Type B pancreatic cell (in vitro differentiated cells): ENCODE measurements around the gene APC. TPM values are rescaled to one million over a fixed set of nuclear protein-coding genes. Genes with fewer than 3 reads are reported as not detected.
A peak's percentile ranks its signal among the peaks of the same experiment; 100 is the strongest.

ENCODE experiments used
- DNase-seq: peaks from one replicate; pipeline ENCODE4 v3.0.0; 2021; ENCODE audit warnings: mixed read lengths; ENCODE audit not compliant: unreplicated experiment; ENCODE audit errors: extremely low spot score
- H3K27ac Mint-ChIP-seq: 2 replicates; pipeline ENCODE4 v1.8.0; 2021; ENCODE audit warnings: mild to moderate bottlenecking, mixed read lengths
- H3K27me3 Mint-ChIP-seq: 2 replicates; pipeline ENCODE4 v1.8.0; 2021; ENCODE audit warnings: mixed read lengths
- H3K36me3 Mint-ChIP-seq: 2 replicates; pipeline ENCODE4 v1.8.0; 2021; ENCODE audit warnings: mixed read lengths
- H3K4me1 Mint-ChIP-seq: one replicate; pipeline ENCODE4 v1.8.0; 2021; ENCODE audit warnings: mixed read lengths; ENCODE audit not compliant: unreplicated experiment
- H3K4me3 Mint-ChIP-seq: 2 replicates; pipeline ENCODE4 v1.8.0; 2021; ENCODE audit warnings: mild to moderate bottlenecking, mixed read lengths
- H3K9me3 Mint-ChIP-seq: 2 replicates; pipeline ENCODE4 v1.8.0; 2021; ENCODE audit warnings: mixed read lengths
- total RNA-seq: library from RNA; stranded (reverse); gene quantifications from 2 replicates; pipeline ENCODE4 v1.2.1, GENCODE V29; 2021; ENCODE audit warnings: low replicate concordance
- TF ChIP-seq, protein P1 (sequence below): fragments of 200-600 bp; sonication (generic); conservative IDR thresholded peaks from 2 replicates; pipeline ENCODE4 v1.5.0; 2021; ENCODE audit warnings: antibody characterized with exemption, mild to moderate bottlenecking

Gene APC
- total RNA-seq, 1 donor from 2014 or later = 47.7 TPM

DNA sequence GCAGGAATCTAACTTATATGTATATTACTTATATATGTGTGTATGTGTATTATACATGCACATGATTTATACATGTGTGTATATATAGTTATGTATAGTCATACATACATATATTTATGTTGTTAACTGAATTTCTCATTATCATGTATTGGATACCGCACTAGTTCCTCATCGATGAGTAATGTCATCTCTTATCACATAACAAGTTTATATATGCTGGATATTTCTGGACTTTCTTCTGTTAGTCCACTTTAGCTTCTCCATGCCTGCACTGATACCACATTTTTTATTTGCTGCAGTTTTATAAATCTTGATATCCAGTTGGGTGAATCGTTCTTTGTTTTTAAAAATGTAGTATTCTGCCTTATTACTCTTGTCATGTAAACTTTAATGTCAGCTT is 50.2 kb downstream of the APC start:
- Mint-ChIP-seq H3K36me3 (peaks cover 9% of the 10 kb centered on the region), H3K4me1 (no peaks in the 10 kb centered on the region), H3K4me3 (no peak overlapping the region), H3K27me3 (no peaks in the 10 kb centered on the region), H3K9me3 (no peaks in the 10 kb centered on the region), H3K27ac (no peak overlapping the region)
- DNase-seq = no peak
- TF ChIP-seq, protein P1, sequence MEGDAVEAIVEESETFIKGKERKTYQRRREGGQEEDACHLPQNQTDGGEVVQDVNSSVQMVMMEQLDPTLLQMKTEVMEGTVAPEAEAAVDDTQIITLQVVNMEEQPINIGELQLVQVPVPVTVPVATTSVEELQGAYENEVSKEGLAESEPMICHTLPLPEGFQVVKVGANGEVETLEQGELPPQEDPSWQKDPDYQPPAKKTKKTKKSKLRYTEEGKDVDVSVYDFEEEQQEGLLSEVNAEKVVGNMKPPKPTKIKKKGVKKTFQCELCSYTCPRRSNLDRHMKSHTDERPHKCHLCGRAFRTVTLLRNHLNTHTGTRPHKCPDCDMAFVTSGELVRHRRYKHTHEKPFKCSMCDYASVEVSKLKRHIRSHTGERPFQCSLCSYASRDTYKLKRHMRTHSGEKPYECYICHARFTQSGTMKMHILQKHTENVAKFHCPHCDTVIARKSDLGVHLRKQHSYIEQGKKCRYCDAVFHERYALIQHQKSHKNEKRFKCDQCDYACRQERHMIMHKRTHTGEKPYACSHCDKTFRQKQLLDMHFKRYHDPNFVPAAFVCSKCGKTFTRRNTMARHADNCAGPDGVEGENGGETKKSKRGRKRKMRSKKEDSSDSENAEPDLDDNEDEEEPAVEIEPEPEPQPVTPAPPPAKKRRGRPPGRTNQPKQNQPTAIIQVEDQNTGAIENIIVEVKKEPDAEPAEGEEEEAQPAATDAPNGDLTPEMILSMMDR = no peak

DNA sequence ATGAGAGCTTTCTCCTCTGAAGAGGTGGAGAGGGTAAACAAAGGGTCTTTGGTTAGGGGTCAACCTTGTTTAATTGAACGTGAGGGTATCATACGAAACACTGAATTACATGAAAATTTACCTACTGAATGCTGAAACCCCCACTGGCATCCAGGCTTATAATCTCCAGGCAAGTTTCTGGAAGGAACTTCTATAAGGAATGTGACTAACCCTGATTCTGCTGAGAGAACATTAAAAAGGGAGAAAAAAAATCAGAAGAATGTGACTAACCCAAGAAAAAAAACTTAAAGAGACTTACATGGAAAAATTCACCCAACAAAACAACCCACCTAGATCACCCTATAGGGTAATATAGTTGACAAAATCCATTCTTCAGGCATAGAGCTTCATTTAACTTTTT is 55.5 kb downstream of the APC start:
- peak overlapping the region; percentile 68 for H3K27ac Mint-ChIP-seq
- no peaks in the 10 kb centered on the region for H3K27me3 Mint-ChIP-seq
- H3K4me3 Mint-ChIP-seq = peak overlapping the region; percentile 9
- DNase-seq = no peak
- TF ChIP-seq, protein P1 = no peak
- H3K4me1 Mint-ChIP-seq = peaks cover 6% of the 10 kb centered on the region
- no peaks in the 10 kb centered on the region for H3K9me3 Mint-ChIP-seq
- peaks cover 24% of the 10 kb centered on the region for H3K36me3 Mint-ChIP-seq

DNA sequence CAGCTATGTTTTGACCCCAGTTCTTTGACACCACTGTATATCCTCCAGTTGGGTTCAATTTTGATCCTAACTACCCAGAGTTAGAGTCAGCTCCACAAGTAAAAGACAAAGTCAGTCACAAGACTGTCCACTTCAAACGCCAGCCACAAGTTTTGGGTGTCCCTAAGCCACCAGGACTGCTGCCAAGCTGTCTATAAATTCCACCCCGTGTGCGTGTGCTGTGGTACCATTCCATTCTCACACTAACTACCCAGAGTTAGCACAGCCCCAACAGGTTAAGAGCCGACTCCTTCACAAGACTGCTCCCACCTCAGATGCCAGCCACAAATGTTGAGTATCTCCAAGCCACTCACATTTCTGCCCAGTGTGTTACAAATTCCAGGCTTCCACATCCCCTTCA is 56.7 kb downstream of the APC start:
- Mint-ChIP-seq H3K27ac (no peak overlapping the region), H3K27me3 (no peaks in the 10 kb centered on the region), H3K4me1 (peaks cover 6% of the 10 kb centered on the region), H3K4me3 (no peak overlapping the region), H3K9me3 (no peaks in the 10 kb centered on the region), H3K36me3 (peaks cover 28% of the 10 kb centered on the region)
- TF ChIP-seq, protein P1 = no peak
- DNase-seq = no peak

DNA sequence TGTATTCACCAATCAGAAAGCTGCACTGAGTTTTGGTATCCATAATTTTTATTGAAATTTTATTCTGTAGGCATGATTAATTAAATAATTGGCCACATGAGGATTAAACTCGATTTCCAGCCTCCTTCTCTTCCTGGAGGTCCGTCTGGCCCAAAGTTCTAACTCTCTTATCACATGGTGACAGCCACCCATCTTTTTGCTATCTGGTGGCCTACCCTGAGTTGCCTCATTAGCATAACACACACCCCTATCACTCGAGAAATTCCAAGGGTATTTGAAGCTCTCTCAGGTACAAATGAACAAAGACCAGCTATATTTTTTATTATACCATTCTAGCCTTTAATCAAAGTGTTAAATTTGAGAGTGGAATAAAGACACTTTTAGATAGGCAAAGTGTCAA is 57.7 kb downstream of the APC start:
- Mint-ChIP-seq H3K27ac (no peak overlapping the region), H3K4me3 (no peak overlapping the region), H3K9me3 (no peaks in the 10 kb centered on the region), H3K27me3 (no peaks in the 10 kb centered on the region), H3K4me1 (peaks cover 6% of the 10 kb centered on the region), H3K36me3 (peaks cover 28% of the 10 kb centered on the region)
- DNase-seq = no peak
- TF ChIP-seq, protein P1 = no peak

DNA sequence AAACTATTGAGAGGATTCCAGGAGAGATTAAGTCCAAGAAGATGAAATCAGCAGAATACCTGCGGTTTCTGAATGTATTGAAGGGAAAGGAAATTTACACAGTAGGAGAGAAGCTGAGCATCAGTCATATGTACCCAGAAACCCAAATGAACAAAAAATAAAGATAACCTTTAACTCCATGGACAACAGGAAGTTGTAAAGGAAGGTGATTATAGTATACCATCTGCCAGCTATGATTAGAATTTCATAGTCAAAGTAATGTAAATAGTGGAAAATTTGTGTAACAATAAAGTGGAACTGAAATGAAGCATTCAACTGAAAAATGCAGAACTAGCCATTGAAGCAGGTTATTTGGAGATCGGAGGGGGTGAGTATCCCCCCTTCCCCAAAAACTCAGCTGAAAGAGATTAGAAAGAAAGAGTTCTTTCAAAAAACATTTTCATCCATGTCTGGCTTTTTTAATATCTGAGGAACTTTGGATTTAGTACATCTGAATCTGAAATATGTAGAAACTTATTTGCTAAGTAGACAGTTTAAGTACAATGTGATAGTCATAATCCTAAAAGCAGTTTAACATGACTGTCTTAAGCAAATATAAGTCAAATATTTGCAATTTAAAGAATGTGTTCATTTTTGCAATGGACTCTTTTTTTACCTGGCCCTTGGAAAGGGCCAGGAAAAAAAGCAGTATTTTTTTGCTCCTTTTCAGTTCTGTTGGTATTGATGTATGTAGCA is 58.4 kb downstream of the APC start:
- no peak for DNase-seq
- peaks cover 6% of the 10 kb centered on the region for H3K4me1 Mint-ChIP-seq
- no peaks in the 10 kb centered on the region for H3K27me3 Mint-ChIP-seq
- TF ChIP-seq, protein P1 = no peak
- peaks cover 28% of the 10 kb centered on the region for H3K36me3 Mint-ChIP-seq
- H3K4me3 Mint-ChIP-seq = no peak overlapping the region
- no peaks in the 10 kb centered on the region for H3K9me3 Mint-ChIP-seq
- H3K27ac Mint-ChIP-seq = no peak overlapping the region
